Subcutaneous abdominal adipose tissue (tissue), 5 donors: ENCODE results near the gene RB1.
"Not testable (repeated sequence)": the region's sequence is repeated elsewhere in the genome, so short reads cannot be mapped to it uniquely, and the experiment has no call there.

ENCODE experiments used
- H3K27ac ChIP-seq: one replicate; pipeline ENCODE4 v1.7.0; 2013; ENCODE audit warnings: low read depth, mild to moderate bottlenecking, inconsistent platforms, low read length, moderate library complexity
- H3K27me3 ChIP-seq, 5 donors: one replicate each; pipeline ENCODE4 v1.7.0; 2013; ENCODE audit warnings: low read length in 5 of 5, inconsistent platforms in 1 of 5; ENCODE audit not compliant: control insufficient read depth in 5 of 5, insufficient read depth in 4 of 5
- H3K36me3 ChIP-seq, 5 donors: one replicate each; pipeline ENCODE4 v1.7.0; 2013; ENCODE audit warnings: low read length in 5 of 5; ENCODE audit not compliant: control insufficient read depth in 5 of 5, insufficient read depth in 5 of 5
- H3K4me1 ChIP-seq, 5 donors: one replicate each; pipeline ENCODE4 v1.7.0; 2013; ENCODE audit warnings: low read length in 5 of 5, mild to moderate bottlenecking in 3 of 5, moderate library complexity in 1 of 5; ENCODE audit not compliant: control insufficient read depth in 5 of 5, insufficient read depth in 5 of 5
- H3K4me3 ChIP-seq, 5 donors: one replicate each; pipeline ENCODE4 v1.7.0; 2013; ENCODE audit warnings: low read length in 5 of 5, low read depth in 1 of 5
- H3K9ac ChIP-seq, 5 donors: one replicate each; pipeline ENCODE4 v1.7.0; 2013; ENCODE audit warnings: low read length in 5 of 5, mild to moderate bottlenecking in 4 of 5, moderate library complexity in 3 of 5
- H3K9me3 ChIP-seq, 5 donors: one replicate each; pipeline ENCODE4 v1.7.0; 2013; ENCODE audit warnings: low read length in 5 of 5; ENCODE audit not compliant: control insufficient read depth in 5 of 5
- donor health status: healthy.
- donor health status: healthy.
- donor health status: healthy.
- donor health status: healthy.
- donor health status: healthy.

RB1 gene

GRCh38 chr13:48334534-48335127, 31.1 kb downstream of the RB1 start:
- Histone ChIP-seq H3K4me3 (no peak overlapping the region), H3K9me3 (peaks cover 0 to 3% (median 0%) of the 10 kb centered on the region in 5 donors), H3K27ac (no peak overlapping the region)

GRCh38 chr13:48339198-48339597, 35.6 kb downstream of the RB1 start:
- not testable (repeated sequence) for H3K4me1 ChIP-seq, H3K9ac ChIP-seq, H3K27me3 ChIP-seq, H3K4me3 ChIP-seq, H3K9me3 ChIP-seq, H3K27ac ChIP-seq
- H3K36me3 ChIP-seq = peaks cover 0 to 12% (median 0%) of the 10 kb centered on the region in 5 donors

More at GRCh38 chr13:48334534-48335127, 31.1 kb downstream of the RB1 start:
- peaks cover 0 to 7% (median 4%) of the 10 kb centered on the region in 5 donors for H3K4me1 ChIP-seq
- no peaks in the 10 kb centered on the region for H3K27me3 ChIP-seq
- peaks cover 0 to 6% (median 0%) of the 10 kb centered on the region in 5 donors for H3K36me3 ChIP-seq
- no peak overlapping the region for H3K9ac ChIP-seq

- Histone ChIP-seq H3K36me3 (peaks cover 4 to 18% (median 7%) of the 10 kb centered on the region in 5 donors), H3K27me3 (no peaks in the 10 kb centered on the region), H3K9me3 (peaks cover 0 to 3% (median 0%) of the 10 kb centered on the region in 5 donors), H3K4me3 (no peak overlapping the region), H3K4me1 (no peaks in the 10 kb centered on the region), H3K9ac (no peak overlapping the region), H3K27ac (no peak overlapping the region)
These were observed 40.7 kb downstream of the RB1 start for GRCh38 chr13:48344264-48344663.

- no peak overlapping the region for H3K27ac ChIP-seq
- no peak overlapping the region for H3K9ac ChIP-seq
- no peaks in the 10 kb centered on the region for H3K27me3 ChIP-seq
- H3K36me3 ChIP-seq = peaks cover 11 to 40% (median 21%) of the 10 kb centered on the region in 5 donors
- no peak overlapping the region for H3K4me3 ChIP-seq
- no peaks in the 10 kb centered on the region for H3K4me1 ChIP-seq
- peaks cover 0 to 8% (median 3%) of the 10 kb centered on the region in 5 donors for H3K9me3 ChIP-seq
These were observed 43.0 kb downstream of the RB1 start for GRCh38 chr13:48346583-48346982.

- Histone ChIP-seq H3K9ac (no peak overlapping the region), H3K27ac (no peak overlapping the region), H3K9me3 (peaks cover 0 to 15% (median 7%) of the 10 kb centered on the region in 5 donors), H3K4me1 (no peaks in the 10 kb centered on the region), H3K4me3 (no peak overlapping the region), H3K36me3 (peaks cover 11 to 40% (median 19%) of the 10 kb centered on the region in 5 donors), H3K27me3 (no peaks in the 10 kb centered on the region)
These were observed 46.0 kb downstream of the RB1 start for GRCh38 chr13:48349525-48349924.

GRCh38 chr13:48353590-48353989, 50.0 kb downstream of the RB1 start:
- peaks cover 6 to 28% (median 14%) of the 10 kb centered on the region in 5 donors for H3K36me3 ChIP-seq

GRCh38 chr13:48355524-48355923, 52.0 kb downstream of the RB1 start:
- H3K4me3 ChIP-seq, H3K9ac ChIP-seq, H3K4me1 ChIP-seq, H3K27me3 ChIP-seq, H3K27ac ChIP-seq: not testable (repeated sequence)
- peaks cover 4 to 14% (median 7%) of the 10 kb centered on the region in 5 donors for H3K36me3 ChIP-seq
- peaks cover 0 to 10% (median 7%) of the 10 kb centered on the region in 5 donors for H3K9me3 ChIP-seq

More at GRCh38 chr13:48353590-48353989, 50.0 kb downstream of the RB1 start:
- Histone ChIP-seq H3K9ac (no peak overlapping the region), H3K4me1 (no peaks in the 10 kb centered on the region), H3K4me3 (no peak overlapping the region), H3K9me3 (peaks cover 0 to 15% (median 7%) of the 10 kb centered on the region in 5 donors), H3K27me3 (no peaks in the 10 kb centered on the region), H3K27ac (no peak overlapping the region)

GRCh38 chr13:48356750-48357149, 53.2 kb downstream of the RB1 start:
- H3K9me3 ChIP-seq = peaks cover 0 to 7% (median 5%) of the 10 kb centered on the region in 5 donors
- H3K36me3 ChIP-seq = peaks cover 0 to 5% (median 0%) of the 10 kb centered on the region in 5 donors
- peak overlapping the region; percentile 9 for H3K27ac ChIP-seq
- H3K9ac ChIP-seq = no peak overlapping the region
- H3K27me3 ChIP-seq = no peaks in the 10 kb centered on the region
- H3K4me1 ChIP-seq = no peaks in the 10 kb centered on the region
- no peak overlapping the region for H3K4me3 ChIP-seq

GRCh38 chr13:48369988-48370387, 66.4 kb downstream of the RB1 start:
- Histone ChIP-seq H3K27me3 (no peaks in the 10 kb centered on the region), H3K27ac (no peak overlapping the region), H3K4me1 (no peaks in the 10 kb centered on the region), H3K9me3 (no peaks in the 10 kb centered on the region), H3K36me3 (peaks cover 5 to 24% (median 12%) of the 10 kb centered on the region in 5 donors), H3K9ac (no peak overlapping the region), H3K4me3 (no peak overlapping the region)

- Histone ChIP-seq H3K36me3 (peaks cover 6 to 18% (median 12%) of the 10 kb centered on the region in 5 donors), H3K9me3 (no peaks in the 10 kb centered on the region), H3K4me3 (no peak overlapping the region), H3K4me1 (no peaks in the 10 kb centered on the region), H3K27me3 (no peaks in the 10 kb centered on the region), H3K9ac (no peak overlapping the region), H3K27ac (no peak overlapping the region)
These were observed 67.3 kb downstream of the RB1 start for GRCh38 chr13:48370815-48371214.
